SK-N-SH treated with all-trans-retinoic acid at 6 μM for 48 hours (cell line): ENCODE results near the gene GMCL2.

ENCODE experiments used
- ARNTL ChIP-seq: fragments of 450-650 bp; formaldehyde crosslinking; IDR thresholded peaks from 2 replicates; pipeline ENCODE4 v1.5.0; 2020; ENCODE audit warnings: low read depth, mild to moderate bottlenecking, moderate library complexity, borderline replicate concordance
- CSDC2 ChIP-seq: fragments of 250-450 bp; sonication (Bioruptor Pico); IDR thresholded peaks from 2 replicates; pipeline ENCODE4 v1.5.0; 2020; ENCODE audit warnings: mild to moderate bottlenecking, moderate library complexity
- GLIS3 ChIP-seq: fragments of 250-450 bp; sonication (Bioruptor Pico); IDR thresholded peaks from 2 replicates; pipeline ENCODE4 v1.5.0; 2020; ENCODE audit warnings: mild to moderate bottlenecking, moderate library complexity
- PPARA ChIP-seq: fragments of 250-450 bp; sonication (Bioruptor Pico); IDR thresholded peaks from 2 replicates; pipeline ENCODE4 v1.5.0; 2020; ENCODE audit warnings: mild to moderate bottlenecking, borderline replicate concordance
- RARB ChIP-seq: fragments of 250-450 bp; sonication (Bioruptor Pico); IDR thresholded peaks from 2 replicates; pipeline ENCODE4 v1.8.0; 2021; ENCODE audit warnings: mild to moderate bottlenecking, moderate library complexity
- TCF4 ChIP-seq: fragments of 250-450 bp; sonication (Bioruptor Pico); IDR thresholded peaks from 2 replicates; pipeline ENCODE4 v1.8.0; 2021; ENCODE audit warnings: mild to moderate bottlenecking, moderate library complexity, borderline replicate concordance
- TOX ChIP-seq: fragments of 250-450 bp; sonication (Bioruptor Pico); IDR thresholded peaks from 2 replicates; pipeline ENCODE4 v1.8.0; 2021; ENCODE audit warnings: mild to moderate bottlenecking, moderate library complexity, borderline replicate concordance
- ZFP3 ChIP-seq: fragments of 250-450 bp; sonication (Bioruptor Pico); IDR thresholded peaks from 2 replicates; pipeline ENCODE4 v1.5.0; 2020; ENCODE audit warnings: mild to moderate bottlenecking, moderate library complexity
- ZFP30 ChIP-seq: fragments of 450-650 bp; formaldehyde crosslinking; IDR thresholded peaks from 2 replicates; pipeline ENCODE4 v1.5.0; 2022; ENCODE audit warnings: mild to moderate bottlenecking, moderate library complexity
- ZNF565 ChIP-seq: fragments of 450-650 bp; formaldehyde crosslinking; conservative IDR thresholded peaks from 2 replicates; pipeline ENCODE4 v1.5.0; 2020; ENCODE audit warnings: low read depth, mild to moderate bottlenecking, moderate library complexity
- ZNF8 ChIP-seq: fragments of 450-650 bp; formaldehyde crosslinking; IDR thresholded peaks from 2 replicates; pipeline ENCODE4 v1.5.0; 2020; ENCODE audit warnings: mild to moderate bottlenecking, moderate library complexity
- TF ChIP-seq, protein P1 (sequence below): fragments of 250-450 bp; sonication (Bioruptor Pico); IDR thresholded peaks from 2 replicates; pipeline ENCODE4 v1.5.1; 2020; ENCODE audit warnings: low read depth, mild to moderate bottlenecking, moderate library complexity
- TF ChIP-seq, protein P2 (sequence below): fragments of 250-450 bp; sonication (Bioruptor Pico); IDR thresholded peaks from 2 replicates; pipeline ENCODE4 v1.5.1; 2021; ENCODE audit warnings: mild to moderate bottlenecking, moderate library complexity
- TF ChIP-seq, protein P3 (sequence below): fragments of 250-450 bp; sonication (Bioruptor Pico); IDR thresholded peaks from 2 replicates; pipeline ENCODE4 v1.5.0; 2020; ENCODE audit warnings: mild to moderate bottlenecking, moderate library complexity

DNA sequence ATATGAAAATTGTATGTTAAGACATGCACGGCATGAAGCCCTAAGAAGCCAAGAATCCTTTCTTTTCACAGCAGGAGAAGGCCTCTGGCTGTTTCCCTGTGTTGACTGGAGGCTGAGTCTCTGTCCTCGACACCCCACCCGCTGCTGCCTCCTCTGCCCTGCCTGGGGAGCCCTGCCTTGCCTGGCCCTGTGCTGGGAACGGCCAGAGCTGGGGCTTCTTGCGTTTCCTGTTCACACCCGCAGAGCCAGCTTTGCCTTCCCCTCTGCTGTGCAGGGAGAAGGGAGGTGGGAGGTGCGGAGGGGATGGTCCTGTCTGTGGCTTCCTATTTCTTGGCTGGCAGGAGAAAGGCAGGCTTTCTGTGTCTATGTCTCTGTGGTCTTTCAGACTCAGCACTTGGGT, 6.9 kb upstream of the GMCL2 start:
- TF ChIP-seq ZNF8 (CRISPR knock-in tag) (no peak), ARNTL (CRISPR knock-in tag) (no peak), RARB (no peak), TOX (CRISPR knock-in tag) (no peak), GLIS3 (no peak), CSDC2 (CRISPR knock-in tag) (no peak), ZFP3 (CRISPR knock-in tag) (no peak), PPARA (no peak), ZNF565 (no peak), TCF4 (no peak), ZFP30 (no peak)
- TF ChIP-seq, protein P1, sequence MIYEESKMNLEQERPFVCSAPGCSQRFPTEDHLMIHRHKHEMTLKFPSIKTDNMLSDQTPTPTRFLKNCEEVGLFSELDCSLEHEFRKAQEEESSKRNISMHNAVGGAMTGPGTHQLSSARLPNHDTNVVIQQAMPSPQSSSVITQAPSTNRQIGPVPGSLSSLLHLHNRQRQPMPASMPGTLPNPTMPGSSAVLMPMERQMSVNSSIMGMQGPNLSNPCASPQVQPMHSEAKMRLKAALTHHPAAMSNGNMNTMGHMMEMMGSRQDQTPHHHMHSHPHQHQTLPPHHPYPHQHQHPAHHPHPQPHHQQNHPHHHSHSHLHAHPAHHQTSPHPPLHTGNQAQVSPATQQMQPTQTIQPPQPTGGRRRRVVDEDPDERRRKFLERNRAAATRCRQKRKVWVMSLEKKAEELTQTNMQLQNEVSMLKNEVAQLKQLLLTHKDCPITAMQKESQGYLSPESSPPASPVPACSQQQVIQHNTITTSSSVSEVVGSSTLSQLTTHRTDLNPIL = no peak
- TF ChIP-seq, protein P2, sequence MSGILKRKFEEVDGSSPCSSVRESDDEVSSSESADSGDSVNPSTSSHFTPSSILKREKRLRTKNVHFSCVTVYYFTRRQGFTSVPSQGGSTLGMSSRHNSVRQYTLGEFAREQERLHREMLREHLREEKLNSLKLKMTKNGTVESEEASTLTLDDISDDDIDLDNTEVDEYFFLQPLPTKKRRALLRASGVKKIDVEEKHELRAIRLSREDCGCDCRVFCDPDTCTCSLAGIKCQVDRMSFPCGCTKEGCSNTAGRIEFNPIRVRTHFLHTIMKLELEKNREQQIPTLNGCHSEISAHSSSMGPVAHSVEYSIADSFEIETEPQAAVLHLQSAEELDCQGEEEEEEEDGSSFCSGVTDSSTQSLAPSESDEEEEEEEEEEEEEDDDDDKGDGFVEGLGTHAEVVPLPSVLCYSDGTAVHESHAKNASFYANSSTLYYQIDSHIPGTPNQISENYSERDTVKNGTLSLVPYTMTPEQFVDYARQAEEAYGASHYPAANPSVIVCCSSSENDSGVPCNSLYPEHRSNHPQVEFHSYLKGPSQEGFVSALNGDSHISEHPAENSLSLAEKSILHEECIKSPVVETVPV (CRISPR knock-in tag) = no peak
- TF ChIP-seq, protein P3, sequence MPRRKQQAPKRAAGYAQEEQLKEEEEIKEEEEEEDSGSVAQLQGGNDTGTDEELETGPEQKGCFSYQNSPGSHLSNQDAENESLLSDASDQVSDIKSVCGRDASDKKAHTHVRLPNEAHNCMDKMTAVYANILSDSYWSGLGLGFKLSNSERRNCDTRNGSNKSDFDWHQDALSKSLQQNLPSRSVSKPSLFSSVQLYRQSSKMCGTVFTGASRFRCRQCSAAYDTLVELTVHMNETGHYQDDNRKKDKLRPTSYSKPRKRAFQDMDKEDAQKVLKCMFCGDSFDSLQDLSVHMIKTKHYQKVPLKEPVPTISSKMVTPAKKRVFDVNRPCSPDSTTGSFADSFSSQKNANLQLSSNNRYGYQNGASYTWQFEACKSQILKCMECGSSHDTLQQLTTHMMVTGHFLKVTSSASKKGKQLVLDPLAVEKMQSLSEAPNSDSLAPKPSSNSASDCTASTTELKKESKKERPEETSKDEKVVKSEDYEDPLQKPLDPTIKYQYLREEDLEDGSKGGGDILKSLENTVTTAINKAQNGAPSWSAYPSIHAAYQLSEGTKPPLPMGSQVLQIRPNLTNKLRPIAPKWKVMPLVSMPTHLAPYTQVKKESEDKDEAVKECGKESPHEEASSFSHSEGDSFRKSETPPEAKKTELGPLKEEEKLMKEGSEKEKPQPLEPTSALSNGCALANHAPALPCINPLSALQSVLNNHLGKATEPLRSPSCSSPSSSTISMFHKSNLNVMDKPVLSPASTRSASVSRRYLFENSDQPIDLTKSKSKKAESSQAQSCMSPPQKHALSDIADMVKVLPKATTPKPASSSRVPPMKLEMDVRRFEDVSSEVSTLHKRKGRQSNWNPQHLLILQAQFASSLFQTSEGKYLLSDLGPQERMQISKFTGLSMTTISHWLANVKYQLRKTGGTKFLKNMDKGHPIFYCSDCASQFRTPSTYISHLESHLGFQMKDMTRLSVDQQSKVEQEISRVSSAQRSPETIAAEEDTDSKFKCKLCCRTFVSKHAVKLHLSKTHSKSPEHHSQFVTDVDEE (CRISPR knock-in tag) = no peak
